ENCODE measurements around the gene LIPC. TPM values are rescaled to one million over a fixed set of nuclear protein-coding genes. Genes with fewer than 3 reads are reported as not detected.

The LIPC gene
- total and polyA plus RNA-seq, 8 donors = 0.69 to 5.5 (median 1.5) TPM

GRCh38 chr15:58423205-58423604 is 8.6 kb upstream of the LIPC start:
- no peak for TF ChIP-seq CTCF (IDR thresholded peaks at IDR 0.05)
- H3K4me3 ChIP-seq = no peak overlapping the region
- no peaks in the 10 kb centered on the region for H3K9me3 ChIP-seq
- H3K4me1 ChIP-seq = peaks cover 0 to 11% (median 4%) of the 10 kb centered on the region in 3 donors
- H3K27ac ChIP-seq = no peak overlapping the region
- no peaks in the 10 kb centered on the region for H3K36me3 ChIP-seq
- ATAC-seq = no peak
- 57 to 67% methylated on average over 6 of the region's 6 CpGs for WGBS, 2 donors
- intact Hi-C loops (cut with DNase I) = loop anchor here in 1 of 3 donors (10.0 kb wide), 1 partner anchor 118 kb away; no protein-coding TSS in a partner anchor
- FAIRE-seq = no peak
- H3K27me3 ChIP-seq = no peaks in the 10 kb centered on the region
- no peak for DNase-seq

- no peak overlapping the region for H3K4me3 ChIP-seq
- intact Hi-C loops (cut with DNase I) = loop anchor here in 1 of 3 donors (10.0 kb wide), 1 partner anchor 119 kb away; no protein-coding TSS in a partner anchor
- peak in 1 of 6 donors; percentile 44 for DNase-seq
- peaks cover 0 to 11% (median 4%) of the 10 kb centered on the region in 3 donors for H3K4me1 ChIP-seq
- H3K27ac ChIP-seq = no peak overlapping the region
- no peak for FAIRE-seq
- no peaks in the 10 kb centered on the region for H3K9me3 ChIP-seq
- WGBS, 2 donors = 82 to 83% methylated on average over 9 of the region's 9 CpGs
- no peaks in the 10 kb centered on the region for H3K27me3 ChIP-seq
- no peaks in the 10 kb centered on the region for H3K36me3 ChIP-seq
- no peak for ATAC-seq
- no peak for TF ChIP-seq CTCF (IDR thresholded peaks at IDR 0.05)
Observed at GRCh38 chr15:58423831-58424608, 7.8 kb upstream of the LIPC start.

GRCh38 chr15:58424722-58425121 is 7.1 kb upstream of the LIPC start:
- Histone ChIP-seq H3K27me3 (no peaks in the 10 kb centered on the region), H3K27ac (no peak overlapping the region), H3K4me1 (peaks cover 0 to 11% (median 4%) of the 10 kb centered on the region in 3 donors), H3K4me3 (no peak overlapping the region), H3K36me3 (no peaks in the 10 kb centered on the region), H3K9me3 (no peaks in the 10 kb centered on the region)
- WGBS, 2 donors = 52 to 54% methylated on average over 5 of the region's 5 CpGs
- intact Hi-C loops (cut with DNase I) = loop anchor here in 1 of 3 donors (10.0 kb wide), 1 partner anchor 120 kb away; no protein-coding TSS in a partner anchor
- no peak for FAIRE-seq
- no peak for ATAC-seq
- DNase-seq = no peak
- TF ChIP-seq CTCF (IDR thresholded peaks at IDR 0.05) = no peak

GRCh38 chr15:58425185-58425584 is 6.6 kb upstream of the LIPC start:
- Histone ChIP-seq H3K27ac (no peak overlapping the region), H3K27me3 (no peaks in the 10 kb centered on the region), H3K4me3 (no peak overlapping the region), H3K4me1 (peaks cover 0 to 11% (median 4%) of the 10 kb centered on the region in 3 donors), H3K9me3 (no peaks in the 10 kb centered on the region), H3K36me3 (no peaks in the 10 kb centered on the region)
- TF ChIP-seq CTCF (IDR thresholded peaks at IDR 0.05) = no peak
- peak in 2 of 4 donors; percentile 43 to 56 for ATAC-seq
- FAIRE-seq = no peak
- intact Hi-C loops (cut with DNase I) = loop anchor here in 1 of 3 donors (10.0 kb wide), 1 partner anchor 120 kb away; no protein-coding TSS in a partner anchor
- no peak for DNase-seq
- WGBS, 2 donors = 26 to 29% methylated on average over 3 of the region's 3 CpGs

- Histone ChIP-seq H3K27ac (no peak overlapping the region), H3K4me1 (peaks cover 0 to 11% (median 4%) of the 10 kb centered on the region in 3 donors), H3K27me3 (no peaks in the 10 kb centered on the region), H3K36me3 (no peaks in the 10 kb centered on the region), H3K9me3 (no peaks in the 10 kb centered on the region), H3K4me3 (no peak overlapping the region)
- WGBS, 2 donors = 39 to 48% methylated on average over 1 of the region's 1 CpG
- no peak for DNase-seq
- no peak for TF ChIP-seq CTCF (IDR thresholded peaks at IDR 0.05)
- ATAC-seq = no peak
- intact Hi-C loops (cut with DNase I) = loop anchor here in 1 of 3 donors (10.0 kb wide), 1 partner anchor 121 kb away; no protein-coding TSS in a partner anchor
- no peak for FAIRE-seq
Observed at GRCh38 chr15:58425834-58426233, 6.0 kb upstream of the LIPC start.

All from pancreas (tissue), 10 donors.